ENCODE results near the gene CLUH.

The CLUH gene

DNA sequence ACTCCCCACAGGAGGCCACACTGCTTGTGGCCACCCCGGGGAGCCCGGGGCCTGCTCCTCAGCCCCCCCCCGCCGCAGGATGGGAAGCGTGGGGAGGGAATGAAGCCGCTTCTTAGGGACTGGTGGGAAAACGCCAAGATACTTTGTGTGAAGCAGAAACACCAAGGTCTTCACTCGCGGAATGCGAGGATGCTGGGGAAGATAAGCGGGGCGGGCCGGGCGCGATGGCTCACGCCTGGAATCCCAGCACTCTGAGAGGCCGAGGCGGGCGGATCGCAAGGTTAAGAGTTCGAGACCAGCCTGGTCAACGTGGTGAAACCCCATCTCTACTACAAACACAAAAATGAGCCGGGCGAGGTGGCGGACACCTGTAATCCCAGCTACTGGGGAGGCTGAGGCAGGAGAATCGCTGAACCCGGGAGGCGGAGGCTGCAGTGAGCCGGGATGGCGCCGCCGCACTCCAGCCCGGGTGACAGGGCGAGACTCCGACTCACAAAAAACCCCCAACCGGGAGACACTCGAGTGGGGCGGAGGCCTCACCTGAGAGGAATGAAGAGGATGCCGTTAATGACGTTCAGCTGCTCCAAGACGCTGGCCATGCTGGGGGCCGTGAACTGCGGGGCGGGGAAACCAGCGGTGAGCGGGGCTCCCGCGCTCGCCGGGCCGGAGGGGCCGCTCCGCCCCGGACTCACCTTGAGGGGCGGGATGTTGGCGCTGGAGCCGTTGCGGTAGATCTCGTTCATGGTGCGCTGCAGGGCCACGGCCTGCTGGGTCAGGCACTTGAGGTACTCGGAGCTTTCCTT is 20.3 kb downstream of the CLUH start:
- DNase-seq (ENCODE audit: low read depth): no peak
- TF ChIP-seq, protein P1, sequence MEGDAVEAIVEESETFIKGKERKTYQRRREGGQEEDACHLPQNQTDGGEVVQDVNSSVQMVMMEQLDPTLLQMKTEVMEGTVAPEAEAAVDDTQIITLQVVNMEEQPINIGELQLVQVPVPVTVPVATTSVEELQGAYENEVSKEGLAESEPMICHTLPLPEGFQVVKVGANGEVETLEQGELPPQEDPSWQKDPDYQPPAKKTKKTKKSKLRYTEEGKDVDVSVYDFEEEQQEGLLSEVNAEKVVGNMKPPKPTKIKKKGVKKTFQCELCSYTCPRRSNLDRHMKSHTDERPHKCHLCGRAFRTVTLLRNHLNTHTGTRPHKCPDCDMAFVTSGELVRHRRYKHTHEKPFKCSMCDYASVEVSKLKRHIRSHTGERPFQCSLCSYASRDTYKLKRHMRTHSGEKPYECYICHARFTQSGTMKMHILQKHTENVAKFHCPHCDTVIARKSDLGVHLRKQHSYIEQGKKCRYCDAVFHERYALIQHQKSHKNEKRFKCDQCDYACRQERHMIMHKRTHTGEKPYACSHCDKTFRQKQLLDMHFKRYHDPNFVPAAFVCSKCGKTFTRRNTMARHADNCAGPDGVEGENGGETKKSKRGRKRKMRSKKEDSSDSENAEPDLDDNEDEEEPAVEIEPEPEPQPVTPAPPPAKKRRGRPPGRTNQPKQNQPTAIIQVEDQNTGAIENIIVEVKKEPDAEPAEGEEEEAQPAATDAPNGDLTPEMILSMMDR (conservative IDR thresholded peaks at IDR 0.05; ENCODE audit: low read depth, low read length): no peak
- H3K4me3 ChIP-seq (ENCODE audit: low read length): no peak overlapping the region

DNA sequence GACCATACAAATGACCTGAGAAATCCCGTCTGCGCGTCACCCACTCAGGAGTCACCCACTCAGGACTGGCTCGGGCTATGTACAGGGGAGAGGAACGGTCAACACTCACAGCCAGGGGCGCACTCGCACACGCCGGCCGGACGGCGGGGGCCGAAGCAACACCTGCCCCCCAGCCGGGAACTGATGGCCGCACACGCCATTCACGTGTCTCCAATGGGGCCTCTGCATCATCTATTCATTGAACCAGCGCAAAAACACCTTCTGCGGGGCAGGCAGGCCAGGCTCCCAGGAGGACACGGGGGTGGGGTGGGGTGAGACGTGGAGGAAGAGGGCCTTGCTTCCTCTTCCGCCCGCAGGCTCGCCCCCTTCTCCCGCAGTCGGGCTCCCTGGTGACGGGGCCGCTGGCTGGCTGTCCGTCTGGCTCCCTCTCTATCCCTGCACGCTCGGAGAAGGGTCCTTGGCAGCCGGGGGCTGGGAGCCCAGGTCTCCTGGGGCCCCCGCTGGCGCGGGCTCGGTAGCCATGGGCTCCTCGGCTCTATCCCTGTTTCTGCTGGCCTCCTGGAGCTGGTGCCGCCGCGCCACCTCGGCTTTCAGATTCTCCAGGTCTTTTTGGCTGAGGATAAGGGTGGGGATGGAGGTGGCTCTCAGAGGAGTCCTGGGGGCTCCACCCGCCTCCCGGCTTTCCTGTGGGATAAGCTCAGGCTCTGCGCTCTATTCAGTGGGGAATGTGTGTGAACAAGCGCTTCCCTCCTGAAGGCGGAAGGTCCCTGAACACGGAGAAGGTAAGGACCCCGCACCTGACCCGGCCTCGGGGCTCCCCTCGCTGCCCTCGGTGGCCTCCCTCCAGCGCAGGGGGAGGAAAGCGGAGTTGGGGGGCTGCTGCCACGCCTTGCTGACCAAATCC is 21.1 kb downstream of the CLUH start:
- no peak for DNase-seq (ENCODE audit: low read depth)
- no peak overlapping the region for H3K4me3 ChIP-seq (ENCODE audit: low read length)
- TF ChIP-seq, protein P1 (conservative IDR thresholded peaks at IDR 0.05; ENCODE audit: low read depth, low read length): no peak

DNA sequence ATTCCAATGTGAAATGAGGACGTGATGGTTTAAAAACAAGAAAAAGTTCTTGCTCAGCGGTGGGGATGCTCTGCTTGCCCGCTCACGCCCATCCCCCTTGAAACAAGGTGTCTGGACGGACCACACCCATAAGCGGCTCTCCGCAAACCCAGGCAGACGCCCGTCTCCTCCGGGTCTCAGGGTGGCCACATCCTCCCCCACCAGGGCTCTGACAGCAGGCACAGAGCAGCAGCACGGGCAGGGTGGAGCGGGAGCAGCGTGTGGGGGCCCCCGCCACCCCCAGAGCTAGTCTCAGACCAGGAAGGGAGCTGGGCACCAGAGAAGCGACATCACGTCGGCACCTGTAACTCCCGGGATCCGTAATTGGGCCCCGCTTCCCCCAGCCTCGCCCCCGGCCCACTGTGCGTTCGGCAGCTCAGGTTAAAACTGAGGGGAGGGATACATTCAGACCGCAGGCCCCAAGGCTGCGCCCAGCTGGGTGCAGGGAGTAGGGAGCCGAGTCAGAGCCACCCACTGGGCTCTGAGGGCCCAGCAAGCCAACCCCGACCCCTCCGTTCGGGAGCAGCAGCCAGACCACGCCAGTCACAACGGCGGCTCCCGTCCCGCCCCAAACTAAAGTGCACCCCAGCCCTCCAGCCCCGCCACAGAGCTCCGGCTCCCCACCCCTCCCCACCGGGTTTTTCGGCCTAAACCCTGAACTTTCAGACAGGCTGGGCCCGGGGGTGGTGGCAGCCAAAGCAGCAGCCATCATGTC is 22.0 kb downstream of the CLUH start:
- no peak for DNase-seq (ENCODE audit: low read depth)
- H3K4me3 ChIP-seq (ENCODE audit: low read length): no peak overlapping the region
- TF ChIP-seq, protein P1 (conservative IDR thresholded peaks at IDR 0.05; ENCODE audit: low read depth, low read length): no peak

DNA sequence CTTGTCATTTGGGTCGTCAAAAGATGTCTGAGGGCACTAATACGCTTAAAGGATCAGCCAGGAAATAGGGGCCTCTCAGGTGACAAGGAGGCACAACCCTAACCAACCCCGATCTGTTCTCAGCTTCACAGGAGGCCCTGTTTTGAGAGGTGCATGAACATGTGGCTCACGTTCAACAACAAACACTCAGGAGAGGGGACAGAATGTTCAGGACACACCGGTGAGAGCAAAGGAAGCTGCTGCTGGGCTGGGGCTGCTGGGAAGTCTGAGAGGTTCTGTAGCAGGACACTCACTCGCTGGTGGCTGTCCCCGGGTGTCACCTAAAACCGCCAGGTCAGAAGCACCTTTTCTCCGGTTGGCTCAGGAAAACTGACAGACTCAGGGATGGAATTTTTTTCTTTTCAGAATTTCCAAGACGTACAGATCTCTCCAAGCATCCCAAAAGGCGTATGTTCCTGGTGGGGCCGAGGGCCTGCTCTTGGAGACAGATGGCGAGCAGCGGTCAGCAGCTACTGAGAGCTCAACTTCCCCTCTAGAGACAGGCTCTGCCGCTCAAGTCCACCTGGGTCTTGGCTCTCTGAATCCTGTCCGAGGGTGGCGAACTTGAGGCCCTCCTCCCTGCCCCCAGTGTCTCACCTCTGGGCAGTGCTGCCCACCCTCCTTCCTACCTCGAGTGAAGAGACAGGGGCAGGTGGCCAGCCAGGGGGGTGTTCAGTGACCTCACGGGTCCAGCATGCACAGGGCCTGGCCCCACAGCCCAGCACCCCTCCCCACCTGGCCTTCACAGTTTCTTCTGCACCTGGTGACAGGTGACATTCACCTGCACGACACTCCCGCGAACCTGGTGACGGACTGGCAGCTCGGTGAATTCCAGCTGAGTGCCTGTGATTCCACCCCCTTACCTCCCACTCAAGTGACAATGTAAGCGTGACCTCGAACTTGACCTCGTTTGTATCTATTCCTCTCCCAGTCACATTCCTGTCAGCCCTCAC is 22.9 kb downstream of the CLUH start:
- DNase-seq (ENCODE audit: low read depth): no peak
- TF ChIP-seq, protein P1 (conservative IDR thresholded peaks at IDR 0.05; ENCODE audit: low read depth, low read length): no peak
- no peak overlapping the region for H3K4me3 ChIP-seq (ENCODE audit: low read length)

DNA sequence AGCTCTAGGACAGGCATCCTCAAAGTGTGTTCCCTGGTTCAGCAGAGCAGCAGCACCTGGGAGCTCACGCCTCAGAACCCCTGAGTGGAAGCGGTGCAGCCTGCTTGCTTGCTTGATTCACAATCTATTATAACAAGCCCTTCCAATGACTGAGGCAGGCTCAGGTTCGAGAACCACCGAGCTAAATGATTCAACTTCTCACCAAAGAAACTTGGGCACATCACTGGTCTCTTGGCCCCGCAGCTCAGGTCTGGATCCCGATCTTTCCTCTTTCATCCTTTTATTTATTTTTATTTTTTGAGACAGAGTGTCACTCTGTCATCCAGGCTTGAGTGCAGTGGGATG is 24.5 kb downstream of the CLUH start:
- TF ChIP-seq, protein P1 (conservative IDR thresholded peaks at IDR 0.05; ENCODE audit: low read depth, low read length): no peak
- DNase-seq (ENCODE audit: low read depth): no peak
- no peak overlapping the region for H3K4me3 ChIP-seq (ENCODE audit: low read length)

DNA sequence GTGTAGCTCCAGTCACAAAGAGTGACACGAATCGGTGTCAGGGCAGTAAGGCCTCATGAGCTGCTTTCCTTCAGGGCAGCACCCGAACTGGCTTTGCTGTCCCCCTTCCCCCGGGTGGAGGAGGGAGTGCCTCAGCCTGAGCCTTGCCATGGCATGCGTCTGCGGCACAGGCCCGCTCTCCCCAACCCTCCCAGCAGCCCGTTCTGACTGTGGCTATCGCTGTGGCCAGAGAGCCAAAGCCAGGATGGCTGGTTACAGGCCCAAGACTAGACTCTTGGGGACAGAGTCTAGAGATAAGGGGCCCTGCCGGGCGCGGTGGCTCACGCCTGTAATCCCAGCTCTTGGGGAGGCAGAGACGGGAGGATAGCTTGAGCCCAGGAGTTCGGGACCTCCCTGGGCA is 25.9 kb downstream of the CLUH start:
- TF ChIP-seq, protein P1 (conservative IDR thresholded peaks at IDR 0.05; ENCODE audit: low read depth, low read length): no peak
- no peak overlapping the region for H3K4me3 ChIP-seq (ENCODE audit: low read length)
- no peak for DNase-seq (ENCODE audit: low read depth)

Measured in retinal pigment epithelial cell (primary cell).